Stimulated activated CD8-positive, alpha-beta memory T cell treated with anti-CD3 and anti-CD28 coated beads, Interleukin-15, amount 100 ng/mL, for 1 hour (primary cell): ENCODE results near the gene RAPGEF5.

Source experiments
- DNase-seq: peaks from one replicate; pipeline ENCODE4 v3.0.0-alpha.2; 2020; ENCODE audit warnings: low read depth

RAPGEF5 gene

DNA sequence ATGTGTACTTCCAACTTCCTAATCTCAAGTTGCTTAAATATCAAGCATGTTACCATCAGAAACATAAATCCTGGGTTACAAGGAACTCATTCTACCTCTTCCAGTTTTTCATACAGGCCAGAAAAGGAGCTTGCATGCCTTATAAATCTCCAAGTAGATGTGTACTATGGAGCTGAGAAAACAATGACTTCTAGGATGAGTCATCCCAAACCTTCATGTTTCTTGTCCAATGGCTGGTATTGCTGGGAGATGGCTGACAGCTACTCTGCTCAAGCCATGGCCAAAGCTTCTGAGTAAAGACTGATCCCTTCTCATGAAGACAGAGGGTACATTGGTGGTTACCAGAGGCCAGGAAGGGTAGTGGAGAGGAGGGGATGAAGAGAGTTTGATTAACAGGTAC lies 8.6 kb downstream of the RAPGEF5 start:
- DNase-seq: no peak

- no peak for DNase-seq
These were observed 10.4 kb downstream of the RAPGEF5 start for GRCh38 chr7:22346383-22347107.

DNA sequence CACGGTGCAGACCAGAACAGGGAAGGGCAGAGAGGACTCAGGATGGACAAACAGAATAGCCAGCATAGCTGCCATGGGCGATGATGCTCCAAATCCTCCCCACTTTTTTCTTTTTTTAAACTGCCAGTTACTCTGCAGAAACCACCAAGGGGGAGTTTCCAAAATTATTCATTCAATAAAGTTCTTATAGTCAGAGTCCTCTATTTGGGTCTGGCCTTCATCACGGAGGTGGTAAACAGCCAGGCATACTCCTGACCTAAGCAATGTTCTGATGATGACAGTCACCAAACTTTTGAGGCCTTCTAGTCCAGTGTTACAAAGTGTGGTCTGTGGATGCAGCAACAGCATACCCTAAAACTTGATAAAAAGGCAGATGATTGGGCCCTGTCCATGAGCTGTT lies 12.3 kb downstream of the RAPGEF5 start:
- no peak for DNase-seq

GRCh38 chr7:22343612-22344011 lies 13.3 kb downstream of the RAPGEF5 start:
- no peak for DNase-seq

DNA sequence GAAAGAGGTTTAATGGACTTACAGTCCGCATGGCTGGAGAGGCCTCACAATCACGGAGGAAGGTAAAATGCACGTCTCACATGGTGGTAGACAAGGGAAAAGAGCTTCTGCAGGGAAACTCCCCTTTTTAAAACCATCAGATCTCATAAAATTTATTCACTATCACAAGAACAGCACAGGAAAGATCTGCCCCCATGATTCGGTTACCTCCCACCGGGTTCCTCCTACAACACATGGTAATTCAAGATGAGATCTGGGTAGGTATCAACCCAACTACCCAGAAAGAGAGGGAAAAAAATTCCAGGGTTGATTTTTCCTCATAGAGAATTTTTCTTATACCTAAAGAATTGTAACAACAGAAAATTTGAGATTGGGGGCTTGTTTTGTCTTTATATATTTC lies 13.9 kb downstream of the RAPGEF5 start:
- DNase-seq: no peak

DNA sequence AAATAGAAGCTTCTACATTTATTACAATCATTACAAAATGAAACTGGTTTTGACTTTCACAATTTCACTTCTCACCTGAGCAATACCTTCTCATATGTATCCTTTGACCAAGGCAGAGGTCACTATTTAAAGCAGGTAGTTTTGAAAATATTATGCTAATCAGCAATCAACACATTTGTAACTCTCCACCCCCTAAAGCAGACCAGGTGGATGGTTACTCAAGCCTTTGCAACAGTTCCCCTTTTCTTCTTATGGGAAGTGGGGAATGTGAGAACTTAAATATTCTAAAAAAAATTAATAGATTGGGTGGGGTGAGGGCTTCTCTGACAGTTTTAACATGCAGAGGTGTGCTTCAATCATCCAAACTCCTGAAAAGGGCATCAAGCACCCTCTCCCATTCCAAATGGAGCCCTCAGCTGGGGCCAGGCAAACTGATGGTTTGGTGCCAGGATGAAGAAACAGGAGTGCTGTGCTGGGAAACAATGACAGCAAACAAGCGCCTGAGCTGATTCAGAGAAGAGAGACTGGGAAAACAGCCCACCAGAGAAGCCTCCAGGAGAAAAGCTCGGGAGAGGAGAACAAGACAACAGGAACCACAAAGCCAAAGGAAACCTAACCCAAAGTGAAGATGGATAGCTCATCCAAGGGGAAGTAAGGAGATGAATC lies 17.1 kb downstream of the RAPGEF5 start:
- DNase-seq: no peak

- no peak for DNase-seq
These were observed 18.1 kb downstream of the RAPGEF5 start for GRCh38 chr7:22338877-22339276.

GRCh38 chr7:22338411-22338810 lies 18.5 kb downstream of the RAPGEF5 start:
- DNase-seq: no peak

GRCh38 chr7:22333680-22334141 lies 23.2 kb downstream of the RAPGEF5 start:
- DNase-seq: no peak

- no peak for DNase-seq
These were observed 24.5 kb downstream of the RAPGEF5 start for GRCh38 chr7:22332461-22332870.

- no peak for DNase-seq
These were observed 25.2 kb downstream of the RAPGEF5 start for GRCh38 chr7:22331704-22332103.

DNA sequence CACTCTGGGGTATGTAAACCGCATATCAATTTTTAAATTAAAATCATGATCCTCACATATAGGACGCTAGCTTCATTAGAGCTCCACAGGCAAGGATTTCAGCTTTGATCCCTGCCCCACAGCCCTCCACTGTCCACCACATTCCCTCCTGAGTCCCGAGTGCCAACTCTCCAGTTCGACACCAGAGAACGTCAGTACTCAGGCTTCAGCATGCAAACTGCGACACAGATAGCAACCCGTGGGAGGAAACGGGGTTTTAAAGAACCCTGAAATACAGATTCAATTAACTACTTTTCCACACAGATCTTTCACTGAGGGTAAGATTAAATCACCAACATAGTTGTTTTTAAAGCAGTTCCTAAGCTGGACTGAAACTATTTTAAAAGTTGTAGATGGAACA lies 26.1 kb downstream of the RAPGEF5 start:
- no peak for DNase-seq

- no peak for DNase-seq
These were observed 27.0 kb downstream of the RAPGEF5 start for GRCh38 chr7:22329816-22330524.

GRCh38 chr7:22326181-22326580 lies 30.8 kb downstream of the RAPGEF5 start:
- no peak for DNase-seq

- DNase-seq: no peak
These were observed 31.3 kb downstream of the RAPGEF5 start for GRCh38 chr7:22325671-22326070.

DNA sequence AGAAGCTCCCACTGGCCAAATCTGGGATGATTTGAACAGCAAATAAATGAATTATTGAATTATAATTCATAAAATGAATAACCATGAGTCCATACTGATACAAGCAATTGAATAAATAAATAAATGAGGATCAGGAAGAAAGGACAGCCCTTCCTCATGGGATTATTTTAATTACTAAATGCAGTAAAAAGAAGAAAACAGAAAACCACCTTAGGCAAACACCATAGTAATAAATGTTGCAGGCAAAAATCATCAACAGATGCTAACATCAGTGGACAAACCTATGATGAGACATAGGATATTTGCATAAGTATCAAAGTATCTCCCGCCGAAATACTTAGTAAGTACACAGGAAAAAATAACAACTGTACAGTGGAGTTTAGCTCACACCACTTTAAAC lies 33.2 kb downstream of the RAPGEF5 start:
- no peak for DNase-seq

GRCh38 chr7:22320416-22320815 lies 36.5 kb downstream of the RAPGEF5 start:
- DNase-seq: no peak

DNA sequence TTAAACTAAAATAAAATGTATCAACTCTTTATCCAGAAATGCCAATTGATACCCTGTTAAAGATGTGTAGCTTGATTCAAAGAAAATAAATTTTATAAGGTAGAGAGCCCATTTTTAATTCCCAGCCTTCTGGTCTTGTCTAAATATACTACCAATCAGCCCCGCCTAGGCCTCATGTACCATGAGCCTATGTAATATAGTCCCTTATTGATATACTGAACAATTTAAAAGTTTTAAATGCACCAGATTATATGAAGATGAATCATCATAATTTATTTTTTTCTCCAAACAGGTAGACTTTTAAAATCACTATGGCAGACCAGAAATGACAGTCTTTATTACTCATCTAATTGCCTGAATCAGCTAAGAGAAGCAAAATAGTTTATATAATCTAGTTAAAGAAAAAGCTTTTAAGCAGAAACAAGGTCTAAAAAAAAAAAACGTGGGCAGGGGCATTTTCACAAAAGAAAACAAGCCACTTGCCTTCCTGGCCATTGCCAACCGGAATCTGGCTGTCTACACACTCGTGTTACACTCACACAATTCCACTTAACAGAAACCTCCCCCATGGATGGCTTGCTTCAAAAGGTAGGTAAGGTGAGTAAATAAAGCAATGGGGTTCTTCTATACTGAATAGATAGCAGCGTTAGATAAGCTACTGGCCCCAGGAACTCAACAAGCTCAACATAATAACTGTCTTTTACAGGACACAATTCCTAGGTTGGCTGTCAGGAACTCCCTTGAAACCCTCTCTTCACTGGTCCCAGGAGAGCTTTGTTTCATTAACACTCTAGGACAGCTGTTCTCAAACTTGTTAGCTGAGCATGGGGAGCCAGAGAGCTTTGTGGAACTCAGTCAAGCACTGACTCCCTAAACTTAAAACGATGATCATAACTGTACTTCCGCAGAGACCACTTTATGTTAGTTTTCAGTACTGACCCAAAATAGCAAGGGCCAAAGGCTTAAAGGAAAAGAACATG lies 37.2 kb downstream of the RAPGEF5 start:
- DNase-seq: no peak

DNA sequence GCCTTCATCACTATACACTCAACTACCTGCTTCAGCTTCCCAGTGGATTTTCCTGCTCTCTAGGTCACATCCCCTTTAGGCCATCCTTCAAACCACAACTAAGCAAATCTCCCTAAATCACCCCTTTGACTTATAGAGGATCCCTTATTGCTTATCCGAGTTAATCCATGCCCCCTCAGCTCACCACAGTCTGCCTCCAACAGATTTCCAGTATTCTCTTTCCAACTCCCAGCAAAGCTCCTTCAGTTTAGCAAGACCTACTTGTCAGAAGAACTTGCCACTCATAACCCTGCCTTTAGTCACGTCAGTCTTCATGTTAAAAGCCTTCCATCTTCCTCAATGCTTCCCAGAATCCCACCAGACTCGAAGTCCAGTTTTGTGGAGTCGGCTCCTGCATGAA lies 38.6 kb downstream of the RAPGEF5 start:
- no peak for DNase-seq

DNA sequence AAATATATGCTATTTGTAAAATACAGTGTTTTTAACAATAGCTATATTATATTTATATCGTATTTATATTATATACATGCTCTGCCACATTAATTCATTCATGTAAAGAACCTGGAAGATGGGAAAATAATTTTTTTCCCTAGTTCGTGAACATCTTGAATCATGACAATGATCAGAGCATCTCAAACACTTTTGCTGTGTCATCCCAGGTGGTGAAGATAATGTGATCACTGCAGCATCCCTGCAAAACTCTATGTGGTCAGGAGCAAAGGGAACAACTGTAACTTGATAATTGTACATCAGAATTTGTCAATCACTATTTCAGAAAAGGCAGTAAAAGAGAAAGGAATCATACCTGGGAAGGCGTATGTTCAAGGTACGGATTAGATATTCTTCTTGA lies 39.3 kb downstream of the RAPGEF5 start:
- no peak for DNase-seq

- no peak for DNase-seq
These were observed 40.0 kb downstream of the RAPGEF5 start for GRCh38 chr7:22316914-22317313.

- DNase-seq: no peak
These were observed 49.1 kb downstream of the RAPGEF5 start for GRCh38 chr7:22307816-22308215.
